HG03457 (cell line): Measurements from ENCODE around the gene FGF5.
"Not testable (repeated sequence)": the region's sequence is repeated elsewhere in the genome, so short reads cannot be mapped to it uniquely, and the experiment has no call there.

ENCODE experiments used
- ATAC-seq: cut with Tn5 transposase; IDR thresholded peaks from one replicate; pipeline ENCODE4 v1.9.1; 2021; ENCODE audit warnings: moderate number of reproducible peaks; ENCODE audit not compliant: unreplicated experiment

The FGF5 gene

GRCh38 chr4:80253510-80253909 is 13.0 kb upstream of the FGF5 start:
- no peak for ATAC-seq

GRCh38 chr4:80254114-80254513 is 12.3 kb upstream of the FGF5 start:
- no peak for ATAC-seq

- ATAC-seq: no peak
Observed at GRCh38 chr4:80255329-80256095, 11.0 kb upstream of the FGF5 start.

DNA sequence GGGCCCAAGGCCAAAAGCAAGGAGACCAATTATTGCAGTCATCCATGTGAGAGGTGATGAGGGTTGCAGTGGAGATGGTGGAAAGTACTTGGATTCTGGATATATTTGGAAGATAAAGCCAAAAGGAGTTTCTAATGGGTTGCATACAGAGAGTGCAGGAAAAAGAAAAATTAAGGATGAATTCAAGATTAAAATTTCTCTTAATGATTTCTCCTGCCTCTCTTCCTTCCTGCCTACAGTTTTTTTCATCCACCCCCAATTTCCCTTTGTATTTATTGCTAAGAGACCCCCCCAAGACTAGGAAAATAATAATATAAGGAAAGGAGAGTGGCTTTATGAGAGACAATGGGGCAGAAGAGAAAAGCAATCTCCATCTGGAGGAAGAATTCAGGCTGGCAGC is 8.6 kb upstream of the FGF5 start:
- ATAC-seq: no peak

DNA sequence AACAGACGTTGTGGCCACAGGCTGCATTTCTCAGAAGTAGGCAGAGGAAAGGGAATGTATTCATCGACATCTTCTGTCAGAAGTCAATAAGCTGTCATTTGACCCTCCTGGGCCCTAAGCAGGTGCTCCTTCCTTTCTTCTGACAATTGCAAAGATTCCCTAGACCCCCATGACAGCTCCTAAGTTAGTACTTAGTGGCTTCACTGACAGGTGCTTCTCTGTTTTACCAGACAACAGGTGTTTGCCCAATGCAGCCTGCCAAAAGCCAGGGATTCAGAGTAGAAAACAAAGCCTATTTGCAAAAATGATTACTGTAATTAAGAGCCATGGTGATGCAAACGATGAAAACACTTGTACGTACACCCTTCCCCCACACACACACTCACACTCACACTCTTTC is 7.5 kb upstream of the FGF5 start:
- ATAC-seq: no peak

- ATAC-seq: no peak
Observed at GRCh38 chr4:80259817-80260216, 6.6 kb upstream of the FGF5 start.

GRCh38 chr4:80261989-80262600 is 4.4 kb upstream of the FGF5 start:
- no peak for ATAC-seq

DNA sequence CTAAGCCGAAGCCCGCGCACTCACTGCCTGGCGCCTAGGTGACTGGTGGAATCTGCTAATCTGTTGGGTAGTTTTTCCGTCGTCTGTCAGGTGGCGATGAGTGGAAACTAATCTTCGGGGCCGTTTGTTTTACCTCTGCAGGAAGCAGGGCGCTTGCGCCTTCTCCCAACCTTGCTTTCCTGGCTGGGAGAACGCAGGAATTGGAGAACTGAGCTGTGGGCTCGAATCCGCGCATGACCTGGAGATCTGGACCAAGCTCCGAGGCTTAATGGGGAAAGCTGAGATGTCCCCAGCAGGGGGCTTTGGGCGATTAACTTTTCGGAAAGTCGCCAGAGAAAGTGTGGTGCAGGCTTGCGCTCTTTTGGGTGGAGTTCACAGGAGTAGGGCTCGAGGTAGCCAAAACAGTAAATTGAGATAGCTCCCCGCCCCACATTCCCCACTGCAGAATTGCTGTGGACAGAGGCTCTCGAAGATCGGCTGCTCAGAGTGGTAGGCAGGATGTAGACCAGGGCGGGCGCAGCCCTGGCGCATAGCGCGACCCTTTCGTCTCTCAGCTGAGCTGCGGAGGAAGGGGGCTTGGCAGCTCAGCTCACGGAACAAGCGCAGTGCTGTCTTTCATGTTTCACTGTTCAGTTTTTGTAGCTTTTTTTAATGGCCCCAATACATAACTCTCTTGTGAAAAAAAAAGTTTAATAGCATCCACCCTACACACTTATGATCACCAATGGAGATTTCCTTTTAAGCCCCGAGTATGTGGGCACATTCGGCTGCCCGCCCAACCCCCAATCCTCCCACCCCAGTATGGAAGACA is 2.7 kb upstream of the FGF5 start:
- ATAC-seq: no peak

- ATAC-seq: no peak
Observed at GRCh38 chr4:80264352-80264647, 2.2 kb upstream of the FGF5 start.

- ATAC-seq: no peak
Observed at GRCh38 chr4:80264825-80265224, 1.6 kb upstream of the FGF5 start.

GRCh38 chr4:80265571-80266252 is 752 bp upstream of the FGF5 start:
- ATAC-seq: no peak

DNA sequence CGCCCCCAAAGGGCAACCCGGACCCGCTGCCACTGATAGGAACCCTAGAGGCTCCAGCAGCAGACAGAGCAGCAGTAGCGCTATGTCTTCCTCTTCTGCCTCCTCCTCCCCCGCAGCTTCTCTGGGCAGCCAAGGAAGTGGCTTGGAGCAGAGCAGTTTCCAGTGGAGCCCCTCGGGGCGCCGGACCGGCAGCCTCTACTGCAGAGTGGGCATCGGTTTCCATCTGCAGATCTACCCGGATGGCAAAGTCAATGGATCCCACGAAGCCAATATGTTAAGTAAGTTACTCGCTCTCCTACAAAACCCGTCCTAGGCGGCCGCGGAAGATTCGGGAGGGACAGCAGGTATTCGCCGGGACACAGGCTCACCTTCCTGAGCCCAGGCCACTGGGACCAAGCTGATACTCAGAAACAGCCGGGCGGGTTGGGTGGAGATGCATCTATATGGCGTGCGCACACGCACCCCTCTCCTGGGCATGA is 477 bp downstream of the FGF5 start:
- no peak for ATAC-seq

DNA sequence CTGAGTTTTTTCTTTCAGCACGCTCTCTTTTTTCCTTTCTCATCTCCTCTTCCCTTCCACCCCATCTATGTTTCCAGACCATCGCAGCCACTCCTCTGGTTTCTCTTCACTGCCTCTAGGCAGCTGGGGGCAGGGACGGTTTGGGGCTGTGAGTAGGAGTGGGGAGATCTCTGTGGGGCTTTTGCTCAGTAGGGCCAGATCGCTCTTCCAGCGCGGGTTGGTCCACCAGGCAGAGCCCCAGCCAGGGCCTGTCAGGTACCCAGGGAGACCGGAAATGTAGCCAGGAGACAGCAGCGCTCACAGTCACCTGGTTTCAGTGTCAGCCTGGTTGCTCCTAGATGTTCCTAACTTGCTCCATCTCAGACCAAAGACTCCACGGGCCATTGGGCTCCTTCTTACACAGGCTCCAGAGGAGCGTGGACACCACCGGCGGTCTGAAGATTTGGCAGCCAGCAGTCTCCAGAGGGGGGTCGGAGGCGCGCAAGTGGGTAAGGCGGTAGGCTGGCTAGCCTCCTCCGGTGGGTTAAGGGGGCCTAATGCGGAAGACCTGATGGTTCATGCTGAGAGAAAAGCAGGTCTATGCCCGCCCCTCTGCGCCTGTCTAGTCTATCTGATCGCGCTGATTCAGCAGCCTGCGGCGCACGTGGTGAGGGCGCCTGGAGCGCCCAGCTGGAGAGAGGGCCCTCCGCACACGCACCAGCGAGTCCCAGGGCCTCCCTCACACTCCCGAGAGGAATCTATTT is 1.8 kb downstream of the FGF5 start:
- no peak for ATAC-seq

DNA sequence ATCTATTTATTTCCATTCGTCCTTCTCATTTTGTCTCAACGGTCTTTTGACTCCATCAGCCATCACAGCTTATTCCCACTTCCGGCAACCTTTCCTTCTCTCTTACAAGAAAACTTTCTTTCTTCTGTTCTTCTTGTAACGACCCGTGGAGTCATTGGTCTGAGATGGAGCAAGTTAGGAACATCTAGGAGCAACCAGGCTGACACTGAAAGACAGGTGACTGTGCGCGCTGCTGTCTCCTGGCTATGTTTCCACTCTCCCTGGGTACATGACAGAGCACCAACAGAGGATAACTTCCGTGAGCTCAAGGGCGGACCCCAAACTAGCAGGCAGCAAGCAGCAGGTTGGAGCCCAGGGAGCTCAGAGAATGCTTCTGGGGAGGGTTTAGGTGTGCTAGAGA is 2.5 kb downstream of the FGF5 start:
- ATAC-seq: no peak

- ATAC-seq: no peak
Observed at GRCh38 chr4:80270321-80270720, 3.9 kb downstream of the FGF5 start.

DNA sequence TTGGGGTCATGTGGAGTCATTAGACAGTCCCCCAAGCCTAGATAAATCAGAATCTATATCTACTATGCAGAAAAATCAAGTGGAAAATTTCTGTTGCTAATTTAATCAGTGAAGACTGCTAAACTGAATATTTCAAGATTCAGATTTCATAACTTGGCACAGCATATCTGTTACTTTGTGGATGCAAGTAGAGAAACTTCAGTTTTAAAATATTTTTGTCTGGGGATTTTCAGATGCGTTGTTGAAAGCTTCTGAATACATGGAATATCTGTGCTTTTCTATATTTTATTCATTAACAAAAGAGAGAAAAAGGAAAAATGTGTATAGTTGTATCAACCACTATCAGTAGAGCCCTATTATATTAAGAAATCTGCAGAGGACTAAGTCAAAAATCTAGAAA is 4.4 kb downstream of the FGF5 start:
- ATAC-seq: no peak

GRCh38 chr4:80271801-80272200 is 5.3 kb downstream of the FGF5 start:
- no peak for ATAC-seq

GRCh38 chr4:80276931-80277330 is 10.5 kb downstream of the FGF5 start:
- ATAC-seq: no peak

- no peak for ATAC-seq
Observed at GRCh38 chr4:80279751-80280150, 13.3 kb downstream of the FGF5 start.

GRCh38 chr4:80286451-80286850 is 20.0 kb downstream of the FGF5 start:
- ATAC-seq: no peak

GRCh38 chr4:80290665-80291064 is 24.2 kb downstream of the FGF5 start:
- not testable (repeated sequence) for ATAC-seq
